HG02642 (cell line): ENCODE measurements around the gene PCBD1.
"Not testable (repeated sequence)": the region's sequence is repeated elsewhere in the genome, so short reads cannot be mapped to it uniquely, and the experiment has no call there.

ENCODE experiments used
- ATAC-seq: cut with Tn5 transposase; IDR thresholded peaks from one replicate; pipeline ENCODE4 v1.9.1; 2021; ENCODE audit warnings: mild to moderate bottlenecking; ENCODE audit not compliant: unreplicated experiment, poor library complexity

PCBD1 gene

DNA sequence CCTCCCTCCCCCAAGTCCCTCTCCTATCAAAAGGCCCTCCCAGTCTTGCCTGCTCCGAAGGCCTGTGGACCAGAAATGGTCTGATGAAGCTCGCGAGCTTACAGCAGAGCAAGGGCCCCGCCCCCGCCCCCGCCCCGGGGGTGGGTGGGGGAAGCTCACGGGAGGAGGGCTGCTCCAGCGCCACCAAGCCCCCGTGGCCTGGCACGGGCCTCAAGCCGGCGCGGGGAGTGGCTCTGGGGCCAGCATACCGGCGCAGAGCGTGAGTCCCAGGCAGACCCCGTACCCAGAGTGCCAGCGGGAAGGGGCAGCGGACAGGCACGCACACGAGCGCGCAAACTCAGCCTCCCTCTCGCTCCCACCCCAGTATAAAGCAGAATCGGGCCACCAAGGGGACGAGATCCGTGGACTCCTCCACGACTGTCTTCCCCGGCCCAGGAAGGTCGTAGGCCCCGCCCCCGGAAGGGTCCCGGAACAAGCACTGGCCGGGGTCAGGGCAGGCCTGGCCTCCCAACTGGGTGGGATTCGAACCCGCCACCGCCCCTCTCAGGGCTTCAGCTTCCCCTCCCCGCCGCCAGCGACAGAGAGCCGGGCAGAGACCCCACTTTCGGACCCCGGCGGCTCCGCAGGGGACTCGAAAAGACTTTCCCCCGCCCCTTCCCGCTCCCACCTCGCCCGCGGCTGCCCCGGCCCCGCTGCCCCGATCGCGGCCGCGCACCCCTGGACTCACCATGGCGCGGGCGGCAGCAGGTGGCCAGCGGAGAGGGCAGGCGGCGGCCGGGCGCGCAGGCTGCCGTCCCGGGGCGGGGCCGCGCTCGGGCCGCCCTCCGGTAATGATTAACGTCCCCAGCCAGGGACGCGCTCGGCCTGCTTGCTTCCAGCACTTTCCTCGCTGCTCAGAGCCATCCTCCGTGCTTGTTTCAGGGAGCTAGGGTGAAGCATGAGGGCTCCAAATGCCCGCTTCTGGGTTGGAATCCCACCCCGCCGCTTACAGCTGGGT lies at the start of gene PCBD1:
Gene PCBD1, minus strand, starts transcription at position 762 of the 997 bp plus-strand sequence. Its CDS starts 32 bp downstream, at position 730.
- peak; percentile 75 for ATAC-seq

DNA sequence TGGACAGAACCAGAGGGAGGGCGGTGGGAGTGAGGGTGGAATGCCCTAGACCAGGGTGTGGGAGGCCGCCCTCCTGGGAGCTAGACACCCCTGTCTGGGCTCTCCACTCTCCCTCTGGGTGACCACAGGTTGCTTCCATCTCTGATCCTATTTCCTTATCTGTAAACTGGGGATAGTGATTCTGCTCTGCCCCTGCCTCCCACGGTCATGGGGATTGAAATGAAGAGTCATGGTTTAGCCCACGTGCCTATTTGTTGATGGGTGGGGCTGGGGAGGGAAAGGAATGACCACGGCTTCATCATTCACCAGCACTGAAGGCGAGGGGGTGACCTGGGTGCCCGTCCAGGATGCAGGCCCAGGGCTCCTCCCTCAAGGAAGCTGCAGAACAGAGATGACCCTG lies 49.3 kb upstream of the PCBD1 start:
- no peak for ATAC-seq

- ATAC-seq, result no peak
These were observed 47.7 kb upstream of the PCBD1 start for GRCh38 chr10:70936111-70936510.

DNA sequence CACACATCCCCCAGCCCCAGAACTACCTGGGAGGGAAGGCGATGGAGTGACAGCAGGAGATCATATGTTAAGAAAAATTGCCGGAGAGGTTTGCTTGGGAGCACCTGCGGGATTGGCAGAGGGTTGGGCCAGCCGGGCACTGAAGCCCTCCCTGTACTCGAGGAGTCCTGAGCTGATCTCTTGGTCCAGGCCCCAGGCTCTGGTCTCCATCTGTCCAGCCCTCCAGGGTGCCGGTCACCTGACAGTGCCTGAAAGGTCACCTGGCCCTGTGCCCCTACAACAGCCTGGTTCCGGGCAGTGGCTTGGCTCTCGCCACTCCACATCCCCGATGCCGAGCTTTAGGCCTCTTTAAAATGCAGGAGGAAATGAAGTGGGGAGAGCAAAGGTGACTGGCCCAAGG lies 47.3 kb upstream of the PCBD1 start:
- ATAC-seq, result no peak

DNA sequence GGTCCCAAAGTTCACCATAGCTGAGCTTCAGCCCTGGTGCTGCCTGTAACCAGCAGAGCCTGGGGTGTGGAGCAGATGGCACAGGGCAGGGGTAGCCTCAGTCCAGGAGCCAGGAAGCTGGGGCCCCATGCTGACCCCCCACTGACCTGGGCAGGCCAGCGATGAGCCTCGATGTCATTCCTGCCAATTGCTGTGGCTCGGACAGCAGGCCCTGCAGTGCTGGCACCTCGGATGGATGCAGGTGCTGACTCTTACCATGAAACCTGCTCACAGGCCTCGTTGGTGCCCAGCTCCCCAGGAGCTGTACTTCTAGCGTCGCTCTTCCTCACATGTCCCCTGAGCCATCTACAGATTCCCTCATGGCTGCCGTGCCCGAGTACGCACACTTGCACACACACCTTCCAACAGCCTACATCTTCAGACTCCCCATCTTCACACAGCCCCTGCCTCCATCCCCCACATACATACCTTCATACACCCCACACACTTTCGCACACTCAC lies 46.8 kb upstream of the PCBD1 start:
- no peak for ATAC-seq

DNA sequence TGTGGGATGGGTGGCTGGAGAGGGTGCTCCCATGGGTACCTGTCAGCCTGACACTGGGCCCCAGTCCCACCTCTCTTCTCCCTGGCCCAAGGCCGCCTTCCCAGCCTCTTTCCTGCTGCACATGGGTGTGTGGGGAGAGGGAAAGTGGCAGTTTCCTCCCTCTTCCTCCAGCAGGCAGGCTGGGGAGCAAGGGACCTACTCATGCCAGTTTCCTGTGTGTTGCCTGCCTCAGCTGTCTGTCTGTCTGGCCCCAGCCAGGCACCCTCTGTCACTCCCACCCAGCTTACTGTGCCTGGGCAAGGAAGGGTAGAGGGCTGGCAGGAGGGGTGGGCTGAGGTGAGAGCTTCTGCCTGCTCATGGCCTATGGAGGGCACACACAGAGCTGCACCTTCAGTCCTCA lies 46.3 kb upstream of the PCBD1 start:
- ATAC-seq, result no peak

DNA sequence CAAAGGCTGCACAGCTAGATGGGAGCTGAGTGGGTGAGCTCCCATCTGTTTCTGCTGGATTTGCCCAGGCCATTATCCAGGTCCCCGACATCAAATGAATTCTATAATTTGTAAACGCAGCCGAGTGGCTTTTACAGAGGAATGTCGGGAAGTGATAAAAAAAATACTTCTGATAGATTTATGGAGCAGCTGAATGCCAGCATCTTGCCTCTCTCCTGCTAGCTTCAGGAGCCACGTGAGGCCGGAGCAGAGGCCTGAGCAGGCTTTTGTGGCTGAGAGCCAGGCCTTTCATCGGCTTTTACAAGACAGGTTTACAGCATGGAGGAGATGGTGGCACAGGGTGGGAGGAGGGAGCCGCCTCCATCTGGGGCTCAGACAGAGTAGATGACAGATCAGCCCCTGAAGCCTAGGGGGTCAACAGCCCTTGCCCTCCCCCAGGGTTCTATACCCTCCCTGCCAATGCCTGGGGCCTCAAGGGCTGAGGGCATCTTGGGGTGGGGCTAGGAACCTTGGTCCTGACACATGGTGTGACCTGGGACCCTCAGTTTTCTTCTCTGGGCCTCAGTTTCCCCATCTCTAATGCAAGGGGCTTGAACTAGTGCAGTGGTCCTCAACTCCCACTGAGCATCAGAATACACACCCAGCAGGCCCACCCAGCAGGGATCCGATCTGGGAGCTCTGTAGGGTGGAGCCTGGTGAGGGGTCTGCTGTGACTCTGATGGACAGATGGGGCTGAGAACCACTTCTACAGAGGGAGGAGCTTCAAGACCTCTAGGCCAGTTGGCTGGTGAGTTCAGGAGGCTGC lies 44.2 kb upstream of the PCBD1 start:
- no peak for ATAC-seq

DNA sequence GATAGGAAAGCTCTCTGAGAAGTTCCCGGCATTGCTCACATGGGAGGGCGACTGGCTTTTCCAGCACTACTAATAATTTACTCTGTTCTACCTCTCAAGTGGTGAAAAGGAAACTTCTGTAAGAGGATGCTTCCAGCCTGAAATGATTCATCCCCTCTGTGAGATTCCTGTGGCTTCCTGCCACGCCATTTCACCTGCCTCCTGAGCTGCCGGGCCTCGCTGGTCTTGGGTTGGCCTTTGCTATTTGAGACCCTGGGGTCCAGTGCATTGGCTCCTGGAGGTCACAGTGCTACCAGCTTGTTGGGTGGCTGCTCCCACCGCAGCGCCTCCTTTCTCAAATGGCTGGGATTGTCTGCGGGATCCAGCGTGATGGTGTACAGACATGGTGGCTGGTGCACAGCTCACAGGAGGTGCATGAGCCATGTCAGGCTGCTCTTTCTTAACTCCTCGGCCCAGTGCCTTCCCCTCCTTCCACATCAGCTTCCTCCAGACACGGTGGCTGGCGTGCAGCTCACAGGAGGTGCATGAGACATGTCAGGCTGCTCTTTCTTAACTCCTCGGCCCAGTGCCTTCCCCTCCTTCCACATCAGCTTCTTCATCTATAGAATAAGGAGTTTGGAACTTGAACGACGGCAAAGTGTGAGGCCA lies 42.9 kb upstream of the PCBD1 start:
- ATAC-seq, result no peak

DNA sequence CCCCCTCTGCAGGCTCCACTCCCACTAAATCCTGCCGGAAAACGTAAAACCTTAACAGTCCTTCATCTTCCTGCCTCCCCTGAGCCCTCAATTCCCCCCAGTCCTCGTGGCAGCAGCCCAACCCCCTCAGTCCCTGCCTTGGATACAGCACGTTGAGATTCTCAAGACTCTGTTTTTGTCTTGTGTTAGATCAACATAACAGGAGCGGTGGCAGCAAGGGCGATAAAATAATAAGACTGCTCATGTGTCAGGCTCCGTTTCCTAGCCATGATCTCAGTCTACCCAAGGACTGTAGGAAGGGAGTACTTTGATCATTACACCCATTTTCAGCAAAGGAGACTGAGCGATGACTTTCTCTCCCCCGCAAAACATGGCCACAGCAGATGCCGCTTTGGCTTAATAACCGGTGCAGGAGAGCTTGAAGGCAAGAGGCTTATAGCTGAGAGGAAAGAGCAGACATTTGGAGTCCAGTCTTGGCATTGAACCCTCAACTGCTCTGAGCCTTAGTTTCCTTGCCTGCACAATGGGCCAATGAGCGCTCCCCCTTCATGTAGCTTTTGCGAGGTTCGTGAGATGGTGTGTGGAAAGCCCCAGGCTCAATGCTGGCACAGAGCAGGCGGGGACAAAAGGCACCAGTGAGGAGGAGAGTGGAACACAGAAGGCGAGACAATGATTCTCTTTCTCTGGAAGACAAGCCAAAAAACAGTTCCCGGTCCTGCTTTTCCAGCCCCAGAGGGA lies 42.1 kb upstream of the PCBD1 start:
- no peak for ATAC-seq

- ATAC-seq, result no peak
These were observed 39.8 kb upstream of the PCBD1 start for GRCh38 chr10:70928140-70928539.

GRCh38 chr10:70927189-70927943 lies 39.0 kb upstream of the PCBD1 start:
- no peak for ATAC-seq

GRCh38 chr10:70926226-70927000 lies 38.0 kb upstream of the PCBD1 start:
- ATAC-seq, result no peak

DNA sequence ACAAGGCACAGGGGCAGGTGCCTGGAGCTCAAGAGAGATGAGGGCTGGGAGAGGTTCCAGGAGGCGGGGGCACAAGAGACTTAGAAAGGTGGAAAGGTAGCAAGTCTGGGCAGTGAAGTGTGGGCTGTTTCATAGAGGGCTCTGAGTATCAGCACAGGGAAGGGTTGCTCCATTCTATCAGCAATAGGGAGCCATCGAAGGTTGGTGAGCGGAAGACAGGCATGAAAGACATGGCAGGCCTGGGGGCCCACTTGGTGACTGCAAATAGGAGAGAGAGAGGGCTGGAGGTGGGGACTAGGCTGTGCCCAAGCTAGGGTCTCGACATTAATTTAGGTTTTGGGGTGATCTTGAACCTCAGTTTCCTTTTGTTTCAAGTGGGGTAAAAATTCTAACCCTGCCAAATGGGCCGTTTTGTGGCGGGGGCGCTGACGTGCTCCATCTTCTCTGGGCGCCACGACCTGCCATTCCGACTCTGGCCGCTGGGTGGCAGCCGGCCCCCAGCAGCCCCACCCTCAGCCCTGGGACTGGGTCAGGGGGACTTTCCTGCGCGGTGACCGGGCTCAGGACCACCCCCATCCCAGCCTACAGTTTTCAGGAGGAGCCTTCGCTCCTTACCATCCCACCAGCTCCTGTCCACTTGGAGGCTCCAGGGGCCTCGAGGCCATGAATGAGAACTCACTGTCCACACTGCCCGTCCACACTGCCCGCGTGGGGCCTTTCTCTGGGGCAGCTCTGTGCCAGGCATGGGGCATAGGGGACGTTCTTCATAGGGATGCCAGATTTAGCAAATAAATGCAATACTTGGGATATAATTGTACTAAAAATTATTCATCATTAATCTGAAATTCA lies 37.2 kb upstream of the PCBD1 start:
- ATAC-seq, result peak; percentile 59

DNA sequence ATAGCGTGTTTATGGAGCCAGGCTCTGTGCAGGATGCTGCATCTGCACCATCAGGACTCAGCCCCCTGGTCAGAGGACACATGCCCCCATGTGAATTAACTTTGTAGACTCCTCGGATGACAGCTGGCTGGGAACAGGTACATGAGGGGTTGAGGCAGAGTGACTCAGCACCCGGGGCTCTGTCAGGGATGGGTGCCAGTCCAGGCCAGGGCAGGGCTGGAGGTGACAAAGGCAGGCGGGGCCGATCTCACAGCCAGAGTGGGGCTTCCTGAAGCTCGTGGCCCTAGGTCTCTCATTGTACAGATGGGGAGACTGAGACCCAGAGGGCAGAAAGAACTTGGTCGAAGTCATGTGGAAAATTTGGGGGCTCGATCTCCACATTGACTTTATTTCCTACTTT lies 35.3 kb upstream of the PCBD1 start:
- no peak for ATAC-seq

GRCh38 chr10:70921285-70921684 lies 32.9 kb upstream of the PCBD1 start:
- no peak for ATAC-seq

DNA sequence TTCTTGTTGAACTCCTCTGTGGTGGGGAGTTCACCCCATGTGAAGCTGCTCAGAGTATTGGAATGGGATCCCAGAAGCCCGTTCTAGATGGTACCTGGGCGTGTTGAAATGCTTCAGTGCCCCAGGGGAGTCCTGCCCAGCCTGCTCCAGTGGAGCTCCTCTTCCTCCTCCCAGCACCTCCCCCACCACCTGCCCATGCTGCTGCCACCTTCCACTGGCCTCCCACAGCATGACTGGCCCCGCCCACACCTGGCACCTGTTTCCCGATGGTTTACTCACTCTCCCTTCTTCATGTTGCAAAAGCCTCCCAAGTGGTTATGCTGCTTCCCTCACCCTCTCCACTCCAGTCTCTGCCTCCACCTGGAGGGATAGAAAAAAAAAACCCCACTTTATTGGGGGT lies 32.2 kb upstream of the PCBD1 start:
- ATAC-seq, result no peak

GRCh38 chr10:70919906-70920305 lies 31.5 kb upstream of the PCBD1 start:
- not testable (repeated sequence) for ATAC-seq
